NCI-H1930 (cell line): ENCODE data around the gene KRT75.

ENCODE experiments used
- DNase-seq, 2 experiments: peaks; one replicate each; lab custom pipeline; 2025; lab: John Stamatoyannopoulos, UW

The KRT75 gene

DNA sequence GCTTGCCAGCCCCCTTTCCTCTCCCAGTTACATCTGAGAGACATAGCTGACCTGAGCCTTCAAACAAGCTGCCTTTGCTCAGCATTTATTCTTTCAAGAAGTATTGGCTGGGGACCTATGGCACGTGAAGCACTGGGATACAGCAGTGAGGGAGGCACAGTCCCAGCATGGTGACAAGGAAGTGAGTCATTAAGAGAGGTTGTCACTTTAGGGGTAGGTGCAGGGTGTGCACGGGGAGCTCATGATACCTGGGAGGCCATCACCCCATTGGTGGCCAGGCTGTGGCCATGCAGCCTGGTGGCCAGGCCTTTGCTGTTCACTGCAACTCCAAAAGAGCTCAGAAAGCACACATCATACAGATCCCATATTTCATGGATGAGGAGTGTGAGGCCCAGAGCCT lies 5.7 kb upstream of the KRT75 start:
- DNase-seq, result no peak

GRCh38 chr12:52439420-52439819 lies 5.2 kb upstream of the KRT75 start:
- DNase-seq, result no peak

- DNase-seq, result no peak
Measured at GRCh38 chr12:52438305-52439301, 4.4 kb upstream of the KRT75 start.

- DNase-seq, result no peak
Measured at GRCh38 chr12:52437508-52437907, 3.3 kb upstream of the KRT75 start.

DNA sequence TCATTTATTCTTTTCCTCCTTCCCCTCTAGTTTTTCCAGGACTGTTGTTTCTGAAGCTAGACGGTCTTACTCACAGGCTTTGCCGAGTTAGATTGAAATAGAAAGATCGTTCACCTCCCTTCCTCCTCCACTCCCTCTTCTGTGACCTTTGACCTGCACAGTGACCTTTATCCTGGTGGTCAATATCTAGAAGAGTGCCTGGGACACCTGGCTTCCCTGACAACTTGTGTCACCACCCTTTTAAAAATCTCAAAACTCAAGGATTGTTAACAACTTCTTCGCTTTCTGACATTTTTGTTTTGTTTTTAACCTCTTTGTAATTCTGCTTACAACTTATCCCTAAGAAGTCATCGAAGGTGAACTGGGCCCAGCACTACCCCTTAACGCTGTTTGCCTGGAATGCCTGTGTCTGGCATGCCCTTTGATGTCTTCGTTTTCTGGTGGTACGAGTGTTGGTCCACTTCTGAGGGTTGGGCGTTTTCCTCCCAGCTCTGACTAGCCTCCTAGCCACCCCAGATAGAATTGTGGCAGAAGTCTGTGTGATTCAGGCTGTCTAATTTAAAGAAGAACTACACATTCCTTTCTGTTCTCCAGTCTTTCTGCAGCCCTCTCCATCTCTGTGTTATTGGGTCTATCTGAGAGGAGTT lies 2.8 kb upstream of the KRT75 start:
- DNase-seq, result no peak

DNA sequence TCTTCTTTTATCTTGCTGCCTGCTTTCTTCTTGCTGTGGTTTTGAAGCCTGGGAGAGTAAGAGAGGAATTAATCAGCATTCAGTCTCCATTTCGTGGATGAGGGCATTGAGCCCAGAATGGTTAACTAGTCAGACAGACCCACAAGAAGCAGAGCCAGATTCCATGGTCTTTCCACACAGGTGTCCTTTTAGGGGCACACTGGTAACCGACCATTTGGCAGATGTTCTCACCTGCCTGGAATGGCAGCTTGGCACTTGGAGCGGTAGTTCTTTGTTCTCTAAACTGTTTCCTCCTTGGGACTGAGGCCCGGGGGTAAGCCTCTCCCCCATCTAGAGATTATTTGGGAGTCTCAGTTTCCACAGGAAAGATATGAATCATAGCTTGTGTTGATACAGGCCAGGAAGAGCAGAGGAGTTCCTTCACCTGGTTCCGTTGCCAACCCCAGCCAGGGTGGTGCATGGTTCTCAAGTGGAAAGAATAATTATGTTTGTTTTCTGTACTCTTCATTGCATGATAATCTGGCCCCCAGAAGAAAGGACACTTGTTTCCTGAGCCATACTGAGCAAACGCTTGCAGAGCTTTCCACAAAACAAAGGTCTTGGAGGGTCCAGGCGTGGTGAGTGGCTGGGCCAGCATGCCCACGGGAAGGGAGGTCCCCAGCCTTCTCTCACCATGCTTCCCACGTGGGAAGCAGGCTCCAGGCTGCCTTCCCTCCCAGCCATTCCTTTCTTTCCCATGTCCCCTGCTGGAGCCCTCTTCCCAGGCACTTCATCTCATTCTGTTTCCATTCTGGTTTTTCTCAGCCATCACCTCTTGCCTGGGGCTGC lies 2.0 kb upstream of the KRT75 start:
- no peak for DNase-seq

GRCh38 chr12:52435659-52435999 lies 1.5 kb upstream of the KRT75 start:
- DNase-seq, result no peak

DNA sequence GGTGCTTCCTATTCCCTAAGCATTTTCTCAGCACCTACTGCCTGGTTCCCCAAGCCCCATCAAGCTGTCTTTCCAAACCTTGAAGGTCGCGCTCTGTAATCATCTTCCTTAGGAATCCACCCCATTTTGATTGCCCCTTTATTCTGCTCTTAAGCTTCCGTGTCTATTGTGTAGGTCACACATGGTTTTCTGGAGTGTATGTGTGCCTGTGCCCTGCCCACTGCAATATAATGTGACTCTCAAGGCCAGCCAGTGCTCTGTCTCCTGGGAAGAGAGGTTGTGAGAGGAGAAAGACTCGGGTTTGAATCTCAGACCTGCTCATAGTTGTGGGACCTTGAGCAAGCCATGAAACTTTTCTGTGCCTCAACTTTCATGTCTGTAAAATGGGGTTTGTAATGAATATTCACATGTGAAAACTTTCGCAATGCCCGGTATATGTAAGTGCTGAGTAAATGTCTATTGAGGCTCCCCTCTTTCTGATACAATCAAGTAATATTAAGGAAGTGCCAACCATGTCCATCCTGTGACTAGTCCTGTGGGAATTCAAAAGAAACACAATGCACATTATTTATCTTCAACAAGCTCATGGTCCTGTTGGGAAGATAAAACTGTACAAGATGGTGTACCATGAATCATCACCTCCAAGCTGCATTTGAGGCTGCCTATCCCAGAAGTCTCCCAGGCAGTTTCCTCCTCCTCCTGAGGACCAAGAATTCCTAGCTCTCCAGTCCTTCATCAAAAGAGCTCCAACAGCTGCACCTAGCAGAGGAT lies 774 bp upstream of the KRT75 start:
- no peak for DNase-seq

DNA sequence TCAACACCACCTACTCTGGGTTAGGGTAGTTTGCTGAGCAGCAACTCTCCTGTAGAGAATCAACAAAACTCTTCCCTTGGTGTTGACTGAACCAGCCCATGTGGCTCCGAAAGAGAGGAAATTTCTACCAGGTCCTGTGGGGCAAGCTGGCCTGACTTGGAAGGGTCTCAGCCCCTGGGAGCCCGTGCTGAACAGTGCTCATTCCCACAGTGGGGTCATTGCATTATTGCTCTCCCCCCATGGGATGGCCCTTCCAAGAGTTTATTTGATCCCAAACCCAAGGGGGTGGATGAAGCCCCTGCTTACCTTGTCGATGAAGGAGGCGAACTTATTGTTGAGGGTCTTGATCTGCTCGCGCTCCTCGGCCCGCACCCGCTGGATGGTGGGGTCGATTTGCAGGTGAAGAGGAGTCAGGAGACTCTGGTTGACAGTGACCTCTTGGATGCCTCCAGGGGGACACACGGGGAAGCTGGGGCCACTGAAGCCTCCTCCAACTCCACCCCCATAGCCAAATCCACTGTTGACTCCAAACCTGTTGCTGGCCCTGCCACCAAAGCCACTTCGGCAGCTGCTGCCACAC lies 580 bp downstream of the KRT75 start:
- DNase-seq, result no peak

DNA sequence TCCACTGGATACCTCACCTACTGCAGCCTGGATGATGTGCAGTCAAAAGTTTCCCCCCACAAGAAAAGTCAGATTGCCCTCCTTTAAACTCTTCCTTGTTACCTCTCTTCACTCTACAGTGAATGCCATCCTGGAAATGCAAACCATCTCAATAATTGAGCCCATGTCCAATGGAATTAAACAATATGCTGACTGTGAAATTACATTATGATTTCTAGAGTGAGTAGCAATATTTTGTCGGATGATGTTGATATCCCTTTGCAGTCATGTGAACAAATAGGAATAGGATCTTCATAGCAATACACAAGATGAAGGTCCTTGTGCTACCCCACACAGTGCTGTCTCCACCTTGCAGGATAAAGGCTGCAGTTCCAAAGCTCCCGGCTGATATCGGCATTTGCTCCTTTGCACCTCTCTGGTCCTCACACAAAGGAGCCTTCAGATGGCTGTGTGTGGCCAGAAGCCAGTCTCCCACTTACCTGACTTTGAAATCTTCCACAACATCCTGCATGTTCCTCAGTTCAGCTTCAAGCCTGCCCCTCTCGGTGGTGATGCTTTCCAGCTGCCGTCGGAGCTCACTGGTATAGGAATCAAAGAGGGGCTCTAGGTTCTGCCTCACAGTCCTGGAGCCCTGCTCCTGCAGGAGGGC lies 1.5 kb downstream of the KRT75 start:
- no peak for DNase-seq

DNA sequence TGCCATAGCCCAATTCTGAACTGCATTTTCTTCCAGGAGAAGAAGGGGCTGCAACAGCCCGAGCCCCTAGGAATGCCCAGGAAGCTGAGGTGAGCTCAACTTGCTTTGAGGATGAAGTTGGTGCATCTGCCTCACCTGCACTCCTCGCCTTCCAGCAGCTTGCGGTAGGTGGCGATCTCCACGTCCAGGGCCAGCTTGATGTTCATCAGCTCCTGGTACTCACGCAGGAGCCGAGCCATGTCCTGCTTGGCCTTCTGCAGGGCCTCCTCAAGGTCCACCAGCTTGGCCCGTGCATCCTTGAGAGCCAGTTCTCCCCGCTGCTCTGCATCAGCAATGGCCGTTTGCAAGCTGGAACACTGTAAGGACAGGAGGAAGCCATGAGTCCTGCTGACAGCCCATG lies 6.0 kb downstream of the KRT75 start:
- no peak for DNase-seq

DNA sequence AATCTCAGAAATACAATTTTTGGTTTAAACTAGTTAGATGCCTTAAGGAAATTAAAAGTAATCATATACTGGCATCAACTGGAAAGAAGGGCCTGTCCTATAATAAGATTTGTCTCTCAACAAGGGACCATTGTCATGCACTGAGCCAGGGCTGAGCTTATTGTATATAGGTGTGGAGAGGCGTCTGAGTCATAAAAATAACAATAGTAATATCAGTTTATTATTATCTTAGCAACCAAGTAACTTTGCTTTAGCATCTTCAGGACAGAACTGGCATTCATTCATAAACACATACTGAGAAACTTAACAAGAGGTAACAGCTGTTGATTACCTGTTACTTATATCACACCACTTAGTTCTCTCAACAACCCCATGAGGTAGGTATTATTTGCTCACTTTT lies 7.1 kb downstream of the KRT75 start:
- no peak for DNase-seq

DNA sequence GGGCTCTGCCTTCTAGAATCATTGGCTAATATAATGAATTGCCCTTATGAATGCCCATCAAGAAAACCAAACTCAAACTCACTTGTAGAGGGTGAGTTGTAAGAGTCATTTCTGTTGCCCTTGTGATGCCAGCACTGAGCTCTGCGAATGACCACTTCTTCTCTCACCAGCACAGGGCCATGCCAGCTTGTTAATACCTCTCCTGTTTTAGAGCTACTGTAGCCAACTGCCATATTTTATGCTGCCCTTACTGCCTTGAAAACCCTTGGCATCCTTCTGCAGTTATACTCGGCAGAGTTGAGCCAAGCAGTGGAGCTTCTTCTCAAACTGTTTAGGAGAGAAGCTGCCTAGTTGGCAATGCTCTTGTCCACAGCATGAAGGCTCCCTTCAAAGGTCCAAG lies 8.1 kb downstream of the KRT75 start:
- no peak for DNase-seq

DNA sequence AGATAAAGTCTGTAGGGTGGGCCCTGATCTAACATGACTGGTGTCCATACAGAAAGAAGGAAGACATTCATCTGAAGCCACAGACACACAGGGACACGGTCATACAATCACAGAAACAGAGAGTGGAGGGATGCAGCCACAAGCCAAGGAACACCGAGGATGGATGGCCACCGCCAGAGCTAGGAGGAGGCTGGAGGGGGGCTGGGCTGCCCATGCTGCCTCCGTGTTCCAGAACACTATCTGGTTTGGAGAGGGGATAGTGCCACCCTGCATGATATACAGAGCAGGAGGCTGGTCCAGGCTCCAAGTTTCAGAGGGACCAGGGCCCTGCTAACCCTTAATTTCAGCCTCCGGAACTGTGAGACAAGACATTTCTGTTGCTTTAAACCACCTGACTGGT lies 8.7 kb downstream of the KRT75 start:
- no peak for DNase-seq

GRCh38 chr12:52423661-52424500 lies 10.3 kb downstream of the KRT75 start:
- DNase-seq, result no peak

- DNase-seq, result no peak
Measured at GRCh38 chr12:52423035-52423434, 11.1 kb downstream of the KRT75 start.

DNA sequence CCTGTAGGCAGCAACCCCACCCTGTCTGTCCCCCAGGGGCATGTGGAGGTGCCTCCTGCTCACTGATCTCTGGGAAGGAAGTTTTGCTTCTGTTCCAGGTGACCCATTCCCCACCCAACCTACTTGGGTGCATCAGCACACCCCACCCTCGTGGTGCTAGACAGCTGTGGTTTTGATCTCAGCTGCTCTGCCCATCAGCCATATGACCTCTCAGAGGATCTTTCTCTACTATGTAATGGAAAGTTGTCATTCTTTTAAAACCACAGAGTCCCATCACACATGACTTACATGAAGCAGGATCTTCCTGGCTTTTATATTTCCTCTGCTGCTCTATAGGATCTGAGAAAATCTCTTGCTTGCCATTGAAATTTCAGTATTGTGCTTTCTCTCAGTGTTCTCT lies 14.5 kb downstream of the KRT75 start:
- no peak for DNase-seq

DNA sequence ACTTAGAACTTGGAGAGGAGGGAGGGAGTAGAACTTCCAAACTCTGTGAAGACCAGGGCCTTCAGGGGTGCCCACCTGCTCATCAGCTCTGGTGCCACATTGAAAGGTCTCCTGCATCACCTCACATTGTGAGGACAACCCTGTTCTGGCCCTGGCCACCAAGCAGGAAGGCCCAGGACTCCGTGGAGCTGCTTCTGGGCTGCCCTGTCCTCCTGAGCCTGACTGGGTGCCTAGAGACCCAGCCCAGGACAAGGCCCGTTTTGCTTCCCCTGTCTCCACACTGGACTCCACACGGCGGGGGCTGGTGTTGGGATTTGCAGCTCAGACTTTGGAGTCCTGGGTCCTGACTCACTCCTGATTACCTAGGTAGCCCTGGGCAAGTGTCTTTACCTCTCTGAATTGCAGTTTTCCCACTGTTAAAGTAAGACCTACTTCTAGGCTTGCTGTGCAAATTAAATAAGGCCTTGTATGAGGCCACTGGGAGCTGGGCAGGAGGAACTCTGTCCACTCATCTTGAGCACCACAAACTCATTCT lies 15.5 kb downstream of the KRT75 start:
- DNase-seq, result no peak

- DNase-seq, result no peak
Measured at GRCh38 chr12:52417740-52418139, 16.4 kb downstream of the KRT75 start.

- DNase-seq, result no peak
Measured at GRCh38 chr12:52416795-52417194, 17.4 kb downstream of the KRT75 start.
